ENCODE data around the gene PHYKPL. TPM values are rescaled to one million over a fixed set of nuclear protein-coding genes. Genes with fewer than 3 reads are reported as not detected.

Gene PHYKPL
- total and polyA plus RNA-seq, 2 donors (not counting 3 experiments of a cell fraction or from before 2014, with no cell fraction given) = 71.7 to 81.7 TPM

DNA sequence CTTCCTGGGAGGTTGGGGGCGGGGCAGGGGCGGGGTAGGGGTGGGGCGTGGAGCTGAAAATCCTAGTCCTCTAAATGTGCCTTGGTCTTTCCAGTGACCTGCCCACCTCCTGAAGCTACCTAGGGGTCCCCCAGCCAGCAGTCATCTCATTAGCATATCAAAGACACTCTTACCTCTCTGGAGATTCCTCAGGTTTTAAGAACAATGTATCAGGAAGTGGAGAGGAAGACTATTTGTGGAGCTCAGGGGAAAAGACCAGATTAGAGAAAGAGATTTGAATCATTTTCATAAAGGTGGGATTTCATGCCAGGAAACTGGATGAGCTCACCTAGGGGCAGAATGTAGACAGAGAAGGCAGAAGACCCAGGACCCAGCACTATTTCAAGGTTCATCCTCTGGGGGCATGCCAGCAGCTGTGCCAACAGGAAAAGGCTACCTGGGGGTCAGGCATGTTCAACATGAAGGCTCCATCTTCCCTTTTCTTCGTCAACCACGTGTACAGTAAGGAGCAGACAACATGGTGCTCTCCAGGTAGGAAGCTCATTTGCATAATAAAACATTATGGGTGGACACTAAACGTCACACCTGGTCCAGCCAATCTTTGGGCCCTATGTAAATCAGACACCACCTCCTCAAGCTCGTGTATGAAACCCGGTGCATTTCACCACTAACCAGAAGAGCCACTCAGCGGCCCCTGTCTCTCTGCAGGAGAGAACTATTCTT is 52.3 kb downstream of the PHYKPL start:
- POLR2A ChIA-PET = interaction anchor here (1.2 kb wide), 1 partner anchor 24 kb away, joined by 3 read pairs; the partner anchor contains the start of gene HNRNPAB
- Histone ChIP-seq H3K9ac (replicated peaks; ENCODE audit: extremely low read depth, insufficient read depth, low read length) (no peak overlapping the region), H3K9me3 (replicated peaks; ENCODE audit: control insufficient read depth, insufficient read depth, low read length) (no peaks in the 10 kb centered on the region), H3K27me3 (ENCODE audit: control insufficient read depth in 2 of 2, insufficient read depth in 2 of 2, low read length in 2 of 2) (no peaks in the 10 kb centered on the region), H2AFZ (ENCODE audit: low read depth, low read length) (no peak overlapping the region), H4K20me1 (replicated peaks; ENCODE audit: control insufficient read depth, extremely low read depth, insufficient read depth, low read length) (no peaks in the 10 kb centered on the region), H3K79me2 (ENCODE audit: control insufficient read depth, insufficient read depth, low read length) (no peaks in the 10 kb centered on the region), H3K27ac (ENCODE audit: insufficient read depth, low read depth, low read length) (no peak overlapping the region), H3K4me2 (ENCODE audit: insufficient read depth, low read length) (no peak overlapping the region), H3K36me3 (ENCODE audit: control insufficient read depth in 2 of 2, extremely low read depth in 1 of 2, insufficient read depth in 2 of 2, low read length in 2 of 2) (no peaks in the 10 kb centered on the region), H3K4me3 (replicated peaks in 1 of 3; ENCODE audit: insufficient read depth in 1 of 3, low read depth in 1 of 3, low read length in 3 of 3) (no peak overlapping the region), H3K4me1 (ENCODE audit: control insufficient read depth, extremely low read depth, insufficient read depth, low read length) (no peaks in the 10 kb centered on the region), H3K9me1 (replicated peaks; ENCODE audit: control insufficient read depth, extremely low read depth, insufficient read depth, low read length) (no peaks in the 10 kb centered on the region)
- DNase-seq (ENCODE audit: low read depth, low spot score) (no peak), FAIRE-seq (no peak)
- intact Hi-C loops (cut with micrococcal nuclease) (no loop called here), dilution Hi-C loops (cut with MboI; ENCODE audit: extremely low pct_ligation_motif_present, low sequenced_read_pairs) (no loop called here)
- TF ChIP-seq GATA2 (IDR thresholded peaks at IDR 0.05; ENCODE audit: insufficient read depth, insufficient read length, low read depth, low read length) = no peak
- TF ChIP-seq POLR2AphosphoS5 (IDR thresholded peaks at IDR 0.05; ENCODE audit: insufficient read depth, low read depth, low read length) = no peak
- TF ChIP-seq MYC (IDR thresholded peaks at IDR 0.05; ENCODE audit: low read depth, low read length) = no peak
- no peak for TF ChIP-seq POLR2A (IDR thresholded peaks at IDR 0.05; ENCODE audit: low read depth, low read length)
- TF ChIP-seq, protein P1, sequence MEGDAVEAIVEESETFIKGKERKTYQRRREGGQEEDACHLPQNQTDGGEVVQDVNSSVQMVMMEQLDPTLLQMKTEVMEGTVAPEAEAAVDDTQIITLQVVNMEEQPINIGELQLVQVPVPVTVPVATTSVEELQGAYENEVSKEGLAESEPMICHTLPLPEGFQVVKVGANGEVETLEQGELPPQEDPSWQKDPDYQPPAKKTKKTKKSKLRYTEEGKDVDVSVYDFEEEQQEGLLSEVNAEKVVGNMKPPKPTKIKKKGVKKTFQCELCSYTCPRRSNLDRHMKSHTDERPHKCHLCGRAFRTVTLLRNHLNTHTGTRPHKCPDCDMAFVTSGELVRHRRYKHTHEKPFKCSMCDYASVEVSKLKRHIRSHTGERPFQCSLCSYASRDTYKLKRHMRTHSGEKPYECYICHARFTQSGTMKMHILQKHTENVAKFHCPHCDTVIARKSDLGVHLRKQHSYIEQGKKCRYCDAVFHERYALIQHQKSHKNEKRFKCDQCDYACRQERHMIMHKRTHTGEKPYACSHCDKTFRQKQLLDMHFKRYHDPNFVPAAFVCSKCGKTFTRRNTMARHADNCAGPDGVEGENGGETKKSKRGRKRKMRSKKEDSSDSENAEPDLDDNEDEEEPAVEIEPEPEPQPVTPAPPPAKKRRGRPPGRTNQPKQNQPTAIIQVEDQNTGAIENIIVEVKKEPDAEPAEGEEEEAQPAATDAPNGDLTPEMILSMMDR (IDR thresholded peaks at IDR 0.05; ENCODE audit: extremely low read depth in 1 of 2, insufficient read depth in 1 of 2, low read depth in 1 of 2, low read length in 2 of 2) = no peak
- TF ChIP-seq FOS (IDR thresholded peaks at IDR 0.05; ENCODE audit: borderline replicate concordance, insufficient read depth, low read length) = no peak
- no peak for TF ChIP-seq JUN (IDR thresholded peaks at IDR 0.05; ENCODE audit: borderline replicate concordance, insufficient read depth, insufficient read length, low read depth)
- no peak for TF ChIP-seq MAX (IDR thresholded peaks at IDR 0.05; ENCODE audit: insufficient read depth, insufficient read length)
- TF ChIP-seq EZH2 (IDR thresholded peaks at IDR 0.05; ENCODE audit: borderline replicate concordance, low read depth, low read length, severe bottlenecking) = no peak
- CTCF ChIA-PET = interaction anchor here (1.2 kb wide), 1 partner anchor 105 kb away, joined by 3 read pairs; no protein-coding TSS in a partner anchor
- BruUV-seq (replicated peaks) = no TSS peak
